LNCaP clone FGC (cell line): Measurements from ENCODE around the gene GPBP1L1.

Experiments
- DNase-seq: peaks from one replicate; pipeline ENCODE4 v3.0.0-alpha.2; 2011; ENCODE audit warnings: low read depth
- H3K4me3 ChIP-seq: 2 replicates; pipeline ENCODE4 v1.5.1; 2011; ENCODE audit warnings: mild to moderate bottlenecking, low read depth, low read length, control low read depth
- CTCF ChIP-seq: IDR thresholded peaks from 2 replicates; pipeline ENCODE4 v1.5.1; 2012; ENCODE audit warnings: mild to moderate bottlenecking; ENCODE audit not compliant: control insufficient read depth, insufficient read depth; ENCODE audit errors: extremely low read depth

The GPBP1L1 gene

GRCh38 chr1:45621501-45621836, 64.9 kb downstream of the GPBP1L1 start:
- no peak for TF ChIP-seq CTCF
- DNase-seq, result no peak
- no peak overlapping the region for H3K4me3 ChIP-seq

- DNase-seq, result no peak
- TF ChIP-seq CTCF, result no peak
- H3K4me3 ChIP-seq, result no peak overlapping the region
Measured at GRCh38 chr1:45620588-45621500, 65.5 kb downstream of the GPBP1L1 start.

- peak; percentile 57 for DNase-seq
- TF ChIP-seq CTCF, result no peak
- H3K4me3 ChIP-seq, result no peak overlapping the region
Measured at GRCh38 chr1:45619149-45619921, 67.0 kb downstream of the GPBP1L1 start.

GRCh38 chr1:45617618-45618017, 68.7 kb downstream of the GPBP1L1 start:
- no peak for DNase-seq
- no peak overlapping the region for H3K4me3 ChIP-seq
- no peak for TF ChIP-seq CTCF

GRCh38 chr1:45615885-45616284, 70.4 kb downstream of the GPBP1L1 start:
- DNase-seq, result no peak
- TF ChIP-seq CTCF, result no peak
- no peak overlapping the region for H3K4me3 ChIP-seq

GRCh38 chr1:45612941-45613579, 73.3 kb downstream of the GPBP1L1 start:
- no peak overlapping the region for H3K4me3 ChIP-seq
- DNase-seq, result no peak
- no peak for TF ChIP-seq CTCF
